HL-60 (cell line): ENCODE measurements around the gene FOXL2NB.

Source experiments
- GABPA ChIP-seq: IDR thresholded peaks from 2 replicates; pipeline ENCODE4 v1.6.1; 2012; ENCODE audit warnings: low read depth
- POLR2AphosphoS5 ChIP-seq: IDR thresholded peaks from 2 replicates; pipeline ENCODE4 v1.6.1; 2012; ENCODE audit warnings: low read depth
- TF ChIP-seq, protein P1 (sequence below): IDR thresholded peaks from one replicate; pipeline ENCODE4 v1.5.1; 2011; ENCODE audit warnings: low read length, control low read depth, inconsistent platforms; ENCODE audit not compliant: insufficient read depth
- TF ChIP-seq, protein P2 (sequence below): IDR thresholded peaks from 2 replicates; pipeline ENCODE4 v1.6.1; 2012; ENCODE audit warnings: low read depth; ENCODE audit not compliant: insufficient replicate concordance

GRCh38 chr3:138898301-138898700, 48.7 kb upstream of the FOXL2NB start:
- TF ChIP-seq, protein P1, sequence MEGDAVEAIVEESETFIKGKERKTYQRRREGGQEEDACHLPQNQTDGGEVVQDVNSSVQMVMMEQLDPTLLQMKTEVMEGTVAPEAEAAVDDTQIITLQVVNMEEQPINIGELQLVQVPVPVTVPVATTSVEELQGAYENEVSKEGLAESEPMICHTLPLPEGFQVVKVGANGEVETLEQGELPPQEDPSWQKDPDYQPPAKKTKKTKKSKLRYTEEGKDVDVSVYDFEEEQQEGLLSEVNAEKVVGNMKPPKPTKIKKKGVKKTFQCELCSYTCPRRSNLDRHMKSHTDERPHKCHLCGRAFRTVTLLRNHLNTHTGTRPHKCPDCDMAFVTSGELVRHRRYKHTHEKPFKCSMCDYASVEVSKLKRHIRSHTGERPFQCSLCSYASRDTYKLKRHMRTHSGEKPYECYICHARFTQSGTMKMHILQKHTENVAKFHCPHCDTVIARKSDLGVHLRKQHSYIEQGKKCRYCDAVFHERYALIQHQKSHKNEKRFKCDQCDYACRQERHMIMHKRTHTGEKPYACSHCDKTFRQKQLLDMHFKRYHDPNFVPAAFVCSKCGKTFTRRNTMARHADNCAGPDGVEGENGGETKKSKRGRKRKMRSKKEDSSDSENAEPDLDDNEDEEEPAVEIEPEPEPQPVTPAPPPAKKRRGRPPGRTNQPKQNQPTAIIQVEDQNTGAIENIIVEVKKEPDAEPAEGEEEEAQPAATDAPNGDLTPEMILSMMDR, result no peak
- TF ChIP-seq POLR2AphosphoS5 (no peak), GABPA (no peak)
- TF ChIP-seq, protein P2, sequence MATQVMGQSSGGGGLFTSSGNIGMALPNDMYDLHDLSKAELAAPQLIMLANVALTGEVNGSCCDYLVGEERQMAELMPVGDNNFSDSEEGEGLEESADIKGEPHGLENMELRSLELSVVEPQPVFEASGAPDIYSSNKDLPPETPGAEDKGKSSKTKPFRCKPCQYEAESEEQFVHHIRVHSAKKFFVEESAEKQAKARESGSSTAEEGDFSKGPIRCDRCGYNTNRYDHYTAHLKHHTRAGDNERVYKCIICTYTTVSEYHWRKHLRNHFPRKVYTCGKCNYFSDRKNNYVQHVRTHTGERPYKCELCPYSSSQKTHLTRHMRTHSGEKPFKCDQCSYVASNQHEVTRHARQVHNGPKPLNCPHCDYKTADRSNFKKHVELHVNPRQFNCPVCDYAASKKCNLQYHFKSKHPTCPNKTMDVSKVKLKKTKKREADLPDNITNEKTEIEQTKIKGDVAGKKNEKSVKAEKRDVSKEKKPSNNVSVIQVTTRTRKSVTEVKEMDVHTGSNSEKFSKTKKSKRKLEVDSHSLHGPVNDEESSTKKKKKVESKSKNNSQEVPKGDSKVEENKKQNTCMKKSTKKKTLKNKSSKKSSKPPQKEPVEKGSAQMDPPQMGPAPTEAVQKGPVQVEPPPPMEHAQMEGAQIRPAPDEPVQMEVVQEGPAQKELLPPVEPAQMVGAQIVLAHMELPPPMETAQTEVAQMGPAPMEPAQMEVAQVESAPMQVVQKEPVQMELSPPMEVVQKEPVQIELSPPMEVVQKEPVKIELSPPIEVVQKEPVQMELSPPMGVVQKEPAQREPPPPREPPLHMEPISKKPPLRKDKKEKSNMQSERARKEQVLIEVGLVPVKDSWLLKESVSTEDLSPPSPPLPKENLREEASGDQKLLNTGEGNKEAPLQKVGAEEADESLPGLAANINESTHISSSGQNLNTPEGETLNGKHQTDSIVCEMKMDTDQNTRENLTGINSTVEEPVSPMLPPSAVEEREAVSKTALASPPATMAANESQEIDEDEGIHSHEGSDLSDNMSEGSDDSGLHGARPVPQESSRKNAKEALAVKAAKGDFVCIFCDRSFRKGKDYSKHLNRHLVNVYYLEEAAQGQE, result no peak
